H9 (cell line): Measurements from ENCODE around the gene AWAT2. TPM values are rescaled to one million over a fixed set of nuclear protein-coding genes. Genes with fewer than 3 reads are reported as not detected.

Experiments used
- DNase-seq: peaks from one replicate; pipeline ENCODE4 v3.0.0-alpha.2; 2017
- H2AFZ ChIP-seq: one replicate; pipeline ENCODE4 v1.6.1; 2013; ENCODE audit warnings: mild to moderate bottlenecking, low read length, control low read depth, moderate library complexity
- H2AK5ac ChIP-seq: 2 replicates; pipeline ENCODE4 v1.6.1; 2013; ENCODE audit warnings: low read length, control low read depth, mixed read lengths; ENCODE audit not compliant: insufficient read length
- H2BK120ac ChIP-seq: one replicate; pipeline ENCODE4 v1.6.1; 2013; ENCODE audit warnings: low read depth, mild to moderate bottlenecking, low read length, control low read depth, inconsistent platforms; ENCODE audit not compliant: poor library complexity, severe bottlenecking
- H2BK12ac ChIP-seq: 2 replicates; pipeline ENCODE4 v1.6.1; 2013; ENCODE audit warnings: low read length, control low read depth, mixed read lengths, low read depth; ENCODE audit not compliant: insufficient read length
- H2BK15ac ChIP-seq: 2 replicates; pipeline ENCODE4 v1.6.1; 2013; ENCODE audit warnings: low read depth, low read length, control low read depth
- H2BK20ac ChIP-seq: one replicate; pipeline ENCODE4 v1.6.1; 2013; ENCODE audit warnings: low read depth, mild to moderate bottlenecking, low read length, control low read depth, inconsistent platforms; ENCODE audit not compliant: poor library complexity, severe bottlenecking
- H2BK5ac ChIP-seq: 2 replicates; pipeline ENCODE4 v1.6.1; 2013; ENCODE audit warnings: low read length, control low read depth, mixed read lengths; ENCODE audit not compliant: insufficient read length
- H3K14ac ChIP-seq: 2 replicates; pipeline ENCODE4 v1.6.1; 2013; ENCODE audit warnings: low read length, control low read depth; ENCODE audit not compliant: insufficient read depth
- H3K18ac ChIP-seq: 2 replicates; pipeline ENCODE4 v1.6.1; 2013; ENCODE audit warnings: low read depth, mild to moderate bottlenecking, mixed read lengths, low read length, control low read depth; ENCODE audit not compliant: insufficient read length
- H3K23ac ChIP-seq: 2 replicates; pipeline ENCODE4 v1.6.1; 2013; ENCODE audit warnings: low read length, control low read depth, mixed read lengths, low read depth; ENCODE audit not compliant: insufficient read length
- H3K23me2 ChIP-seq: 2 replicates; pipeline ENCODE4 v1.6.1; 2013; ENCODE audit warnings: low read depth, mild to moderate bottlenecking, mixed read lengths, low read length, control low read depth; ENCODE audit not compliant: insufficient read length, poor library complexity, severe bottlenecking
- H3K27ac ChIP-seq: 2 replicates; pipeline ENCODE4 v1.5.1; 2013; ENCODE audit warnings: low read length, control low read depth, mixed read lengths, low read depth; ENCODE audit not compliant: insufficient read length
- H3K27me3 ChIP-seq: 2 replicates; pipeline ENCODE4 v1.6.1; 2013; ENCODE audit warnings: low read length, control low read depth, inconsistent platforms; ENCODE audit not compliant: insufficient read depth
- H3K4ac ChIP-seq: 2 replicates; pipeline ENCODE4 v1.6.1; 2013; ENCODE audit warnings: low read depth, mild to moderate bottlenecking, control low read depth, inconsistent platforms, low read length, moderate library complexity
- H3K4me1 ChIP-seq: 2 replicates; pipeline ENCODE4 v1.6.1; 2013; ENCODE audit warnings: low read length, control low read depth, inconsistent platforms; ENCODE audit not compliant: insufficient read depth
- H3K4me2 ChIP-seq: 2 replicates; pipeline ENCODE4 v1.6.1; 2013; ENCODE audit warnings: low read length, control low read depth, mixed read lengths; ENCODE audit not compliant: insufficient read length, insufficient read depth
- H3K56ac ChIP-seq: 2 replicates; pipeline ENCODE4 v1.6.1; 2013; ENCODE audit warnings: low read depth, mild to moderate bottlenecking, mixed read lengths, low read length, control low read depth; ENCODE audit not compliant: insufficient read length
- H3K79me1 ChIP-seq: 2 replicates; pipeline ENCODE4 v1.6.1; 2013; ENCODE audit warnings: low read depth, mild to moderate bottlenecking, moderate library complexity, low read length, control low read depth, inconsistent platforms; ENCODE audit not compliant: insufficient read depth, poor library complexity, severe bottlenecking
- H3K79me2 ChIP-seq: 2 replicates; pipeline ENCODE4 v1.6.1; 2013; ENCODE audit warnings: low read length, control low read depth, inconsistent platforms; ENCODE audit not compliant: insufficient read depth
- H3K9ac ChIP-seq: 2 replicates; pipeline ENCODE4 v1.6.1; 2013; ENCODE audit warnings: low read length, control low read depth, mixed read lengths; ENCODE audit not compliant: insufficient read length; ENCODE audit errors: extremely low read depth
- H3K9me3 ChIP-seq: one replicate; pipeline ENCODE4 v1.6.1; 2013; ENCODE audit warnings: low read depth, low read length, inconsistent platforms; ENCODE audit not compliant: control insufficient read depth
- H3T11ph ChIP-seq: one replicate; pipeline ENCODE4 v1.6.1; 2013; ENCODE audit warnings: mild to moderate bottlenecking, low read length, control low read depth, inconsistent platforms
- H4K20me1 ChIP-seq: one replicate; pipeline ENCODE4 v1.6.1; 2013; ENCODE audit not compliant: control insufficient read depth, insufficient read length, insufficient read depth
- H4K5ac ChIP-seq: 2 replicates; pipeline ENCODE4 v1.6.1; 2013; ENCODE audit warnings: low read depth, mild to moderate bottlenecking, mixed read lengths, low read length, control low read depth; ENCODE audit not compliant: insufficient read length
- H4K8ac ChIP-seq: replicated peaks from 2 replicates; pipeline ENCODE4 v1.6.1; 2013; ENCODE audit warnings: low read length, control low read depth, mixed read lengths, low read depth; ENCODE audit not compliant: insufficient read length
- H4K91ac ChIP-seq: 2 replicates; pipeline ENCODE4 v1.6.1; 2013; ENCODE audit warnings: low read depth, mild to moderate bottlenecking, moderate library complexity, mixed read lengths, low read length, control low read depth; ENCODE audit not compliant: insufficient read length
- H3K27ac Mint-ChIP-seq, 3 experiments: 2 replicates in 2 of 3; 3 replicates in 1 of 3; pipeline ENCODE4 v1.8.0; 2020 to 2021; ENCODE audit warnings: mixed read lengths in 3 of 3, mild to moderate bottlenecking in 1 of 3, moderate library complexity in 1 of 3
- H3K27me3 Mint-ChIP-seq: 2 replicates; pipeline ENCODE4 v1.8.0; 2021; ENCODE audit warnings: low read depth, mild to moderate bottlenecking, moderate library complexity, mixed read lengths
- H3K36me3 Mint-ChIP-seq, 3 experiments: 2 replicates in 2 of 3; 3 replicates in 1 of 3; pipeline ENCODE4 v1.8.0; 2020 to 2021; ENCODE audit warnings: low read depth in 3 of 3, mixed read lengths in 3 of 3; ENCODE audit not compliant: insufficient read depth in 1 of 3
- H3K4me1 Mint-ChIP-seq, 2 experiments: 2 replicates each; pipeline ENCODE4 v1.8.0; 2020; ENCODE audit warnings: mixed read lengths in 2 of 2
- H3K4me3 Mint-ChIP-seq, 2 experiments: 2 replicates in 1 of 2; 3 replicates in 1 of 2; pipeline ENCODE4 v1.8.0; 2020 to 2021; ENCODE audit warnings: mild to moderate bottlenecking in 2 of 2, mixed read lengths in 2 of 2, moderate library complexity in 1 of 2
- H3K9me3 Mint-ChIP-seq, 2 experiments: 2 replicates in 1 of 2; 3 replicates in 1 of 2; pipeline ENCODE4 v1.8.0; 2020; ENCODE audit warnings: mild to moderate bottlenecking in 2 of 2, mixed read lengths in 2 of 2, moderate library complexity in 1 of 2
- CTCF ChIP-seq: fragments of 200-600 bp; sonication (generic); conservative IDR thresholded peaks from 3 replicates; pipeline ENCODE4 v1.8.0; 2021; ENCODE audit warnings: antibody characterized with exemption, mild to moderate bottlenecking
- WGBS: extraction: QIAGEN DNeasy Blood & Tissue Kit; methylation state at CpG from one replicate; pipeline ENCODE4 v1.1.7; 2013; ENCODE audit warnings: missing lambda C conversion rate, low lambda C conversion rate, mixed read lengths; ENCODE audit not compliant: insufficient read length; ENCODE audit errors: extremely low coverage; 5-methylcytosine and 5-hydroxymethylcytosine counted together
- total RNA-seq: library from RNA; stranded (reverse); gene quantifications from 2 replicates; pipeline ENCODE4 v1.2.1, GENCODE V29; 2021

Gene AWAT2
- total RNA-seq, 1 experiment from 2014 or later, result not detected

- Histone ChIP-seq H3K9ac (no peak overlapping the region), H3K79me2 (no peaks in the 10 kb centered on the region), H3K18ac (no peak overlapping the region), H3K23me2 (no peaks in the 10 kb centered on the region), H4K8ac (no peak overlapping the region), H3K56ac (no peak overlapping the region), H3K27me3 (no peaks in the 10 kb centered on the region), H3K9me3 (peaks cover 37% of the 10 kb centered on the region), H4K5ac (no peak overlapping the region), H3K4me2 (no peak overlapping the region), H3T11ph (no peak overlapping the region), H2BK120ac (no peak overlapping the region), H3K14ac (no peak overlapping the region), H3K79me1 (no peaks in the 10 kb centered on the region), H4K20me1 (no peaks in the 10 kb centered on the region), H3K4ac (no peak overlapping the region), H3K23ac (no peak overlapping the region), H2BK12ac (no peak overlapping the region), H3K27ac (no peak overlapping the region), H2BK20ac (no peak overlapping the region), H2BK15ac (no peak overlapping the region), H4K91ac (no peak overlapping the region), H2AFZ (no peak overlapping the region), H3K4me1 (no peaks in the 10 kb centered on the region; the same call in 1 of the 2 replicates), H2AK5ac (no peak overlapping the region), H2BK5ac (no peak overlapping the region)
- no peak for DNase-seq
- Mint-ChIP-seq H3K27me3 (no peaks in the 10 kb centered on the region; the same call in 1 of the 2 replicates), H3K4me1 (peaks cover 11 to 20% of the 10 kb centered on the region in 2 experiments), H3K4me3 (no peak overlapping the region; a peak in 1 of 5 replicates), H3K9me3 (peaks cover 70 to 75% of the 10 kb centered on the region in 2 experiments), H3K36me3 (peaks cover 2 to 12% (median 3%) of the 10 kb centered on the region in 3 experiments; a peak in 6 of 7 replicates), H3K27ac (no peak overlapping the region)
- no CpG with 5 or more reads among the region's 5 CpGs for WGBS
- TF ChIP-seq CTCF, result no peak
Observed at GRCh38 chrX:70079297-70079696, 29.6 kb upstream of the AWAT2 start.
